Caco-2 (cell line): ENCODE data around the gene PPT1. TPM values are rescaled to one million over a fixed set of nuclear protein-coding genes. Genes with fewer than 3 reads are reported as not detected.

ENCODE experiments used
- BruUV-seq: library from RNA; stranded (reverse); fragments of 400-500 nt; replicated peaks from 2 replicates; lab custom pipeline; 2021; lab: Mats Ljungman, UMichigan
- CTCF ChIA-PET: fragments of 300-600 bp; sonication (Branson Sonifier 250); formaldehyde crosslinking; loops from one replicate; lab custom pipeline; 2022; ENCODE audit warnings: antibody characterized with exemption; lab: Charles Lee
- POLR2A ChIA-PET: fragments of 300-600 bp; sonication (Branson Sonifier 250); formaldehyde crosslinking; loops from one replicate; lab custom pipeline; 2022; ENCODE audit warnings: antibody characterized with exemption; lab: Charles Lee
- DNase-seq, 2 experiments: peaks; one replicate each; pipeline versions ENCODE4 v3.0.0 to v3.0.0-alpha.2; 2020 to 2022
- H3K27me3 ChIP-seq: replicated peaks from 2 replicates; pipeline ENCODE4 v1.6.0; 2011; ENCODE audit warnings: low read length; ENCODE audit not compliant: control insufficient read depth, insufficient read depth
- H3K36me3 ChIP-seq: 2 replicates; pipeline ENCODE4 v1.5.1; 2011; ENCODE audit warnings: low read length; ENCODE audit not compliant: control insufficient read depth, insufficient read depth
- H3K4me1 ChIP-seq: fragments of 250-450 bp; sonication (Bioruptor Pico); 2 replicates; pipeline ENCODE4 v1.5.1; 2020; ENCODE audit warnings: mild to moderate bottlenecking
- H3K4me3 ChIP-seq: 2 replicates; pipeline ENCODE4 v1.5.1; 2011; ENCODE audit warnings: low read depth, mild to moderate bottlenecking, control low read depth, low read length
- H3K9me3 ChIP-seq: fragments of 250-450 bp; sonication (Bioruptor Pico); 2 replicates; pipeline ENCODE4 v1.5.1; 2020; ENCODE audit warnings: mild to moderate bottlenecking, moderate library complexity
- H3K27ac Mint-ChIP-seq: one replicate; pipeline ENCODE4 v1.8.0; 2022; ENCODE audit warnings: mixed read lengths; ENCODE audit not compliant: unreplicated experiment
- H3K27me3 Mint-ChIP-seq: one replicate; pipeline ENCODE4 v1.8.0; 2022; ENCODE audit warnings: mixed read lengths; ENCODE audit not compliant: insufficient read depth, unreplicated experiment
- H3K36me3 Mint-ChIP-seq: one replicate; pipeline ENCODE4 v1.8.0; 2022; ENCODE audit warnings: mild to moderate bottlenecking, mixed read lengths; ENCODE audit not compliant: insufficient read depth, unreplicated experiment
- H3K4me1 Mint-ChIP-seq: one replicate; pipeline ENCODE4 v1.8.0; 2022; ENCODE audit warnings: low read depth, mixed read lengths; ENCODE audit not compliant: unreplicated experiment
- H3K4me3 Mint-ChIP-seq: one replicate; pipeline ENCODE4 v1.8.0; 2022; ENCODE audit warnings: mild to moderate bottlenecking, moderate library complexity, mixed read lengths; ENCODE audit not compliant: unreplicated experiment
- H3K9me3 Mint-ChIP-seq: one replicate; pipeline ENCODE4 v1.8.0; 2022; ENCODE audit warnings: mixed read lengths; ENCODE audit not compliant: unreplicated experiment
- intact Hi-C: fragments of 100-400 bp; cut with micrococcal nuclease; formaldehyde crosslinking; loops from one replicate; pipeline ENCODE4 v1.10.0; 2022; ENCODE audit not compliant: unreplicated experiment
- total RNA-seq: library from RNA; stranded (reverse); gene quantifications from 2 replicates; pipeline ENCODE4 v1.2.3, GENCODE V29; 2022
- TF ChIP-seq, protein P1 (sequence below), 2 experiments: fragments of 200-600 bp in 1 of 2; IDR thresholded peaks; 1 replicate in 1 of 2; 2 replicates in 1 of 2; pipeline versions ENCODE4 v1.5.1 to v1.8.0; 2011 to 2022; ENCODE audit warnings: antibody characterized with exemption in 1 of 2, control low read depth in 1 of 2, inconsistent platforms in 1 of 2, low read depth in 1 of 2, low read length in 1 of 2, mild to moderate bottlenecking in 1 of 2, moderate library complexity in 1 of 2; ENCODE audit not compliant: insufficient read depth in 1 of 2, severe bottlenecking in 1 of 2, unreplicated experiment in 1 of 2

PPT1 gene
- total RNA-seq, 1 experiment from 2014 or later, result 144 TPM

- POLR2A ChIA-PET, result interaction anchor here (0.6 kb wide), 1 partner anchor 9 kb away, joined by 3 read pairs; no protein-coding TSS in a partner anchor
- no TSS peak for BruUV-seq
Observed at GRCh38 chr1:40133312-40133665, 36.2 kb upstream of the PPT1 start.

DNA sequence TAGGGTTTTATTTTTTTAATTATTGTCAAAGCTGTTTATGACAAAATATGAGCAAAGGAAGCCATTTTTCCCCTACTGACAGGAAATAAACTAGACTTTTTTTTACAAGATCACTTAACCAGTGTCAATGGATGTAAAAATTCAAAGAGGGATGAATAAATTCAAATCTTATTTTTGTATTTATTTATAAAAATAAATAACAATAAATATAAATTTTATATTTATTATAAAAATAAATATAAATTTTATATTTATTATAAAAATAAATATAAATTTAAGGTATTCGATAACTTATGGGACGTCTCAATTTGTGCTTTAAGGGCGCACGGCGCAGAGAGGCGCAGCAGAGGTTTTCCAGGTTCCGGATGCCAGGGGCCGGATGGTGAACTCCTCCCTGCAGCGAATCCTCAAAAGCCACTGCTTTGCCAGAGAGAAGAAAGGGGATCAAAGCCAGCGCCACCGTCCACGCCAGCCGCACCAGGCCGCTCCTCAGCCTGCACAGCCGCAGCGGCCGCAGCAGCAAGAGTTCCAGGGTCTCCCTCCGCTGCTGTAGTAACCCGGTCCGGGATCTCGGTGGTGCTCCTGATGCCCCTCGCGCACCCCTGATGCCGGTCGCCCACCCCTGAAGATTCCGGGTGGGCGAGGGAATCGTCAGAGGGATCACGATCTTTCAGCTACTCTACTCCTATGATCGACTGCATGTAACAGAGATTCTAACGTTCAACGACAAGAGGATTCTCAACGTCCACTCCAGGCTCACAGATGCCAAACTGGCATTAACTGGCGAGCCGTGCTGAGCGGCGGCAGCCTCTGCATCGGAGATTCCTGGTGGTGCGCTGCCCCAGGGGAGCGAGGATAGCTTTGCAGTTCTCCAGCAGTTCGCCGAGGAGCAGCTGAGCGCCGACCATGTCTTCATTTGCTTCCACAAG, 35.6 kb upstream of the PPT1 start:
- TF ChIP-seq, protein P1, sequence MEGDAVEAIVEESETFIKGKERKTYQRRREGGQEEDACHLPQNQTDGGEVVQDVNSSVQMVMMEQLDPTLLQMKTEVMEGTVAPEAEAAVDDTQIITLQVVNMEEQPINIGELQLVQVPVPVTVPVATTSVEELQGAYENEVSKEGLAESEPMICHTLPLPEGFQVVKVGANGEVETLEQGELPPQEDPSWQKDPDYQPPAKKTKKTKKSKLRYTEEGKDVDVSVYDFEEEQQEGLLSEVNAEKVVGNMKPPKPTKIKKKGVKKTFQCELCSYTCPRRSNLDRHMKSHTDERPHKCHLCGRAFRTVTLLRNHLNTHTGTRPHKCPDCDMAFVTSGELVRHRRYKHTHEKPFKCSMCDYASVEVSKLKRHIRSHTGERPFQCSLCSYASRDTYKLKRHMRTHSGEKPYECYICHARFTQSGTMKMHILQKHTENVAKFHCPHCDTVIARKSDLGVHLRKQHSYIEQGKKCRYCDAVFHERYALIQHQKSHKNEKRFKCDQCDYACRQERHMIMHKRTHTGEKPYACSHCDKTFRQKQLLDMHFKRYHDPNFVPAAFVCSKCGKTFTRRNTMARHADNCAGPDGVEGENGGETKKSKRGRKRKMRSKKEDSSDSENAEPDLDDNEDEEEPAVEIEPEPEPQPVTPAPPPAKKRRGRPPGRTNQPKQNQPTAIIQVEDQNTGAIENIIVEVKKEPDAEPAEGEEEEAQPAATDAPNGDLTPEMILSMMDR (IDR thresholded peaks at IDR 0.05; ENCODE audit: insufficient read depth in 1 of 2, low read depth in 1 of 2, low read length in 1 of 2, severe bottlenecking in 1 of 2, unreplicated experiment in 1 of 2), result no peak
- ChIA-PET CTCF (interaction anchor here (0.6 to 1.4 kb wide), 2 partner anchors 11 to 206 kb away, joined by 3 to 5 read pairs; no protein-coding TSS in a partner anchor), POLR2A (interaction anchor here (0.6 kb wide), 1 partner anchor 317 kb away, joined by 3 read pairs; no protein-coding TSS in a partner anchor)
- no peak overlapping the region for H3K27ac Mint-ChIP-seq
- H3K36me3 Mint-ChIP-seq, result peaks cover 6% of the 10 kb centered on the region
- H3K9me3 Mint-ChIP-seq, result no peaks in the 10 kb centered on the region
- H3K4me1 Mint-ChIP-seq, result peaks cover 8% of the 10 kb centered on the region
- H3K36me3 ChIP-seq, result no peaks in the 10 kb centered on the region
- H3K4me1 ChIP-seq, result peaks cover 13% of the 10 kb centered on the region
- H3K27me3 ChIP-seq, result no peaks in the 10 kb centered on the region
- intact Hi-C loops, result no loop called here
- no peaks in the 10 kb centered on the region for H3K27me3 Mint-ChIP-seq
- BruUV-seq, result no TSS peak
- H3K4me3 Mint-ChIP-seq, result no peak overlapping the region
- H3K4me3 ChIP-seq, result no peak overlapping the region
- H3K9me3 ChIP-seq, result peaks cover 8% of the 10 kb centered on the region; the same call in 1 of the 2 replicates
- DNase-seq, result no peak

More at GRCh38 chr1:40133312-40133665, 36.2 kb upstream of the PPT1 start:
- Histone ChIP-seq H3K4me1 (peaks cover 13% of the 10 kb centered on the region), H3K9me3 (peaks cover 8% of the 10 kb centered on the region; the same call in 1 of the 2 replicates), H3K27me3 (no peaks in the 10 kb centered on the region), H3K36me3 (no peaks in the 10 kb centered on the region), H3K4me3 (no peak overlapping the region)
- Mint-ChIP-seq H3K27me3 (no peaks in the 10 kb centered on the region), H3K9me3 (no peaks in the 10 kb centered on the region), H3K4me1 (peaks cover 8% of the 10 kb centered on the region), H3K27ac (no peak overlapping the region), H3K36me3 (peaks cover 6% of the 10 kb centered on the region), H3K4me3 (no peak overlapping the region)
- DNase-seq, result no peak
- TF ChIP-seq, protein P1 (IDR thresholded peaks at IDR 0.05; ENCODE audit: insufficient read depth in 1 of 2, low read depth in 1 of 2, low read length in 1 of 2, severe bottlenecking in 1 of 2, unreplicated experiment in 1 of 2), result no peak
- intact Hi-C loops, result no loop called here
- CTCF ChIA-PET, result interaction anchor here (0.6 kb wide), 1 partner anchor 205 kb away, joined by 5 read pairs; no protein-coding TSS in a partner anchor

DNA sequence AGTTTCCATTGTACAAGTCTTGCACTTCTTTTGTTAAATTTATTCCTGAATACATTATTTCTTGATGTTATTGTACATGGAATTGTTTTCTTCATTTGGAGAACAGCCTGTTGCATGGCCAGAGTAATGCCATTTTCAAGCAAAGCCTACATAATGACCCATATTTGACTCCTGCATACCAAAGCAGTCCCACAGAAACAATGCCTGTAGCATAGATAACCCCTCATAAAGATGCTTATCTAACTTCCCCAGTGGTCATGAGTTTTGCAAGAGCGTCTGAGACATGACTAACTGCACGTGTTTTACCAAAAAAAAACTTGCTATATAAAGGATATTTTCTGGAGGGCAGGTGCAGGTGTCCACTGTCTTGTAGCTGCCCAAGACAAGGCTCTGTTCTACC, 33.8 kb upstream of the PPT1 start:
- Mint-ChIP-seq H3K9me3 (no peaks in the 10 kb centered on the region), H3K27me3 (no peaks in the 10 kb centered on the region), H3K4me1 (peaks cover 8% of the 10 kb centered on the region), H3K27ac (peak overlapping the region; percentile 63), H3K4me3 (peak overlapping the region; percentile 10), H3K36me3 (peaks cover 6% of the 10 kb centered on the region)
- CTCF ChIA-PET, result interaction anchor here (1.2 kb wide), 1 partner anchor 13 kb away, joined by 3 read pairs; no protein-coding TSS in a partner anchor
- Histone ChIP-seq H3K9me3 (peaks cover 8% of the 10 kb centered on the region; the same call in 1 of the 2 replicates), H3K4me3 (no peak overlapping the region), H3K36me3 (no peaks in the 10 kb centered on the region), H3K4me1 (peaks cover 13% of the 10 kb centered on the region), H3K27me3 (no peaks in the 10 kb centered on the region)
- POLR2A ChIA-PET, result no interaction called here
- no TSS peak for BruUV-seq
- intact Hi-C loops, result loop anchor here (1.0 kb wide), 1 partner anchor 9 kb away; no protein-coding TSS in a partner anchor
- DNase-seq, result peak; percentile 52 to 63
- TF ChIP-seq, protein P1 (IDR thresholded peaks at IDR 0.05; ENCODE audit: insufficient read depth in 1 of 2, low read depth in 1 of 2, low read length in 1 of 2, severe bottlenecking in 1 of 2, unreplicated experiment in 1 of 2), result no peak
